HG03280 (cell line): ENCODE results near the gene TMEM201.

Source experiments
- ATAC-seq: cut with Tn5 transposase; IDR thresholded peaks from one replicate; pipeline ENCODE4 v1.9.1; 2021; ENCODE audit warnings: mild to moderate bottlenecking, moderate library complexity; ENCODE audit not compliant: unreplicated experiment

The TMEM201 gene

GRCh38 chr1:9598316-9598700, 9.6 kb downstream of the TMEM201 start:
- ATAC-seq: no peak

- ATAC-seq: no peak
Measured at GRCh38 chr1:9599741-9600140, 11.0 kb downstream of the TMEM201 start.

GRCh38 chr1:9600861-9601834, 12.4 kb downstream of the TMEM201 start:
- ATAC-seq: no peak

GRCh38 chr1:9601942-9602793, 13.5 kb downstream of the TMEM201 start:
- ATAC-seq: no peak

- no peak for ATAC-seq
Measured at GRCh38 chr1:9602794-9603167, 14.1 kb downstream of the TMEM201 start.

GRCh38 chr1:9603307-9603706, 14.6 kb downstream of the TMEM201 start:
- ATAC-seq: no peak

GRCh38 chr1:9603766-9604753, 15.3 kb downstream of the TMEM201 start:
- no peak for ATAC-seq

GRCh38 chr1:9604836-9605235, 16.1 kb downstream of the TMEM201 start:
- no peak for ATAC-seq

- ATAC-seq: no peak
Measured at GRCh38 chr1:9605946-9606455, 17.3 kb downstream of the TMEM201 start.

- no peak for ATAC-seq
Measured at GRCh38 chr1:9606458-9606857, 17.7 kb downstream of the TMEM201 start.

- no peak for ATAC-seq
Measured at GRCh38 chr1:9606948-9607347, 18.2 kb downstream of the TMEM201 start.

- ATAC-seq: no peak
Measured at GRCh38 chr1:9607352-9607751, 18.6 kb downstream of the TMEM201 start.

- no peak for ATAC-seq
Measured at GRCh38 chr1:9609998-9610397, 21.3 kb downstream of the TMEM201 start.

GRCh38 chr1:9610548-9610947, 21.8 kb downstream of the TMEM201 start:
- ATAC-seq: no peak

GRCh38 chr1:9611716-9612115, 23.0 kb downstream of the TMEM201 start:
- no peak for ATAC-seq

- no peak for ATAC-seq
Measured at GRCh38 chr1:9612162-9612845, 23.6 kb downstream of the TMEM201 start.

GRCh38 chr1:9612871-9613624, 24.3 kb downstream of the TMEM201 start:
- ATAC-seq: no peak

- ATAC-seq: no peak
Measured at GRCh38 chr1:9613625-9614299, 25.1 kb downstream of the TMEM201 start.
